IMR-90 (cell line): ENCODE data around the gene COPZ1. TPM values are rescaled to one million over a fixed set of nuclear protein-coding genes. Genes with fewer than 3 reads are reported as not detected.

Source experiments
- ATAC-seq: fragments of 200-7000 bp; cut with Tn5 transposase; 2 replicates; pipeline ENCODE4 v1.9.1; 2020; ENCODE audit warnings: low read depth, mild to moderate bottlenecking, moderate library complexity
- BruUV-seq: library from RNA; stranded (reverse); fragments of 400-500 nt; replicated peaks from 2 replicates; lab custom pipeline; 2021; lab: Mats Ljungman, UMichigan
- CTCF ChIA-PET: fragments of 300-600 bp; formaldehyde crosslinking; extraction: SDS; loops from one replicate; lab custom pipeline; 2021; ENCODE audit warnings: antibody characterized with exemption; lab: Yijun Ruan, JAX
- POLR2A ChIA-PET: fragments of 300-600 bp; sonication (Branson Sonifier 250); formaldehyde crosslinking; loops from one replicate; lab custom pipeline; 2022; ENCODE audit warnings: antibody characterized with exemption; ENCODE audit not compliant: unreplicated experiment; lab: Charles Lee
- DNase-seq: peaks from one replicate; pipeline ENCODE4 v3.0.0; 2013
- H2AFZ ChIP-seq: replicated peaks from 2 replicates; pipeline ENCODE3; 2013; ENCODE audit warnings: low read length, mild to moderate bottlenecking; ENCODE audit not compliant: poor library complexity
- H2AK5ac ChIP-seq: 2 replicates; pipeline ENCODE4 v1.6.1; 2013; ENCODE audit warnings: low read depth, low read length, inconsistent platforms
- H2AK9ac ChIP-seq: replicated peaks from 2 replicates; pipeline ENCODE3; 2013; ENCODE audit warnings: mild to moderate bottlenecking, low read depth, low read length, moderate library complexity; ENCODE audit not compliant: poor library complexity
- H2BK120ac ChIP-seq: 2 replicates; pipeline ENCODE4 v1.6.1; 2013; ENCODE audit warnings: low read depth, low read length, inconsistent platforms
- H2BK15ac ChIP-seq: 3 replicates; pipeline ENCODE4 v1.6.1; 2013; ENCODE audit warnings: low read depth, low read length, inconsistent platforms
- H2BK20ac ChIP-seq: 2 replicates; pipeline ENCODE4 v1.6.1; 2013; ENCODE audit warnings: low read depth, mild to moderate bottlenecking, inconsistent platforms, low read length, moderate library complexity
- H2BK5ac ChIP-seq: 2 replicates; pipeline ENCODE4 v1.6.1; 2013; ENCODE audit warnings: mild to moderate bottlenecking, low read depth, low read length, inconsistent platforms; ENCODE audit not compliant: poor library complexity, severe bottlenecking
- H3K14ac ChIP-seq: replicated peaks from 2 replicates; pipeline ENCODE4 v1.6.1; 2013; ENCODE audit warnings: low read depth, low read length, inconsistent platforms
- H3K18ac ChIP-seq: 2 replicates; pipeline ENCODE4 v1.6.1; 2013; ENCODE audit warnings: low read depth, low read length, control low read depth
- H3K23ac ChIP-seq: 2 replicates; pipeline ENCODE4 v1.6.1; 2013; ENCODE audit warnings: low read depth, low read length, inconsistent platforms
- H3K27ac ChIP-seq: 2 replicates; pipeline ENCODE4 v1.5.1; 2013; ENCODE audit warnings: mild to moderate bottlenecking, control low read depth, low read length; ENCODE audit not compliant: insufficient read depth
- H3K27me3 ChIP-seq: 2 replicates; pipeline ENCODE4 v1.6.1; 2013; ENCODE audit warnings: low read length; ENCODE audit not compliant: control insufficient read depth, insufficient read depth
- H3K36me3 ChIP-seq: 2 replicates; pipeline ENCODE4 v1.6.1; 2013; ENCODE audit warnings: low read length, mixed read lengths; ENCODE audit not compliant: control insufficient read depth, insufficient read depth
- H3K4ac ChIP-seq: 2 replicates; pipeline ENCODE4 v1.6.1; 2013; ENCODE audit warnings: low read depth, low read length, inconsistent platforms
- H3K4me1 ChIP-seq: 2 replicates; pipeline ENCODE4 v1.6.1; 2013; ENCODE audit warnings: low read length, mixed read lengths; ENCODE audit not compliant: control insufficient read depth, insufficient read depth
- H3K4me2 ChIP-seq: 2 replicates; pipeline ENCODE4 v1.6.1; 2013; ENCODE audit warnings: low read depth, mild to moderate bottlenecking, control low read depth, low read length, moderate library complexity
- H3K4me3 ChIP-seq: 2 replicates; pipeline ENCODE4 v1.5.1; 2013; ENCODE audit warnings: low read depth, mild to moderate bottlenecking, control low read depth, low read length, moderate library complexity; ENCODE audit not compliant: insufficient read depth
- H3K56ac ChIP-seq: 2 replicates; pipeline ENCODE4 v1.6.1; 2013; ENCODE audit warnings: low read length, inconsistent platforms; ENCODE audit not compliant: insufficient read depth; ENCODE audit errors: extremely low read depth
- H3K79me1 ChIP-seq, 2 experiments: 2 replicates each; pipeline ENCODE4 v1.6.1; 2013; ENCODE audit warnings: low read length in 2 of 2, inconsistent platforms in 1 of 2, low read depth in 1 of 2
- H3K9ac ChIP-seq: 2 replicates; pipeline ENCODE4 v1.6.1; 2013; ENCODE audit warnings: low read depth, low read length, control low read depth
- H3K9me1 ChIP-seq: 2 replicates; pipeline ENCODE4 v1.6.1; 2013; ENCODE audit warnings: low read length, inconsistent platforms; ENCODE audit not compliant: insufficient read depth
- H3K9me3 ChIP-seq: 2 replicates; pipeline ENCODE4 v1.6.1; 2013; ENCODE audit warnings: low read length; ENCODE audit not compliant: control insufficient read depth, insufficient read depth
- H4K20me1 ChIP-seq: 2 replicates; pipeline ENCODE4 v1.6.1; 2013; ENCODE audit warnings: low read length, inconsistent platforms; ENCODE audit not compliant: insufficient read depth
- H4K5ac ChIP-seq: 2 replicates; pipeline ENCODE4 v1.6.1; 2013; ENCODE audit warnings: mild to moderate bottlenecking, low read depth, low read length, control low read depth
- H4K8ac ChIP-seq, 2 experiments: 2 replicates each; pipeline ENCODE4 v1.6.1; 2013; ENCODE audit warnings: low read depth in 2 of 2, low read length in 2 of 2, control low read depth in 1 of 2, inconsistent platforms in 1 of 2
- H4K91ac ChIP-seq: 2 replicates; pipeline ENCODE4 v1.6.1; 2013; ENCODE audit warnings: low read depth, low read length, inconsistent platforms; ENCODE audit not compliant: insufficient read depth
- BHLHE40 ChIP-seq: fragments of 150-350 bp; IDR thresholded peaks from 2 replicates; pipeline ENCODE4 v1.6.1; 2016; ENCODE audit warnings: mild to moderate bottlenecking, low read depth, low read length
- CTCF ChIP-seq: conservative IDR thresholded peaks from 2 replicates; pipeline ENCODE4 v1.5.1; 2012; ENCODE audit warnings: mild to moderate bottlenecking, low read depth, low read length, improper control_type of control experiment
- MAZ ChIP-seq: IDR thresholded peaks from 2 replicates; pipeline ENCODE4 v1.6.1; 2012; ENCODE audit warnings: low read depth, mild to moderate bottlenecking, low read length, improper control_type of control experiment, moderate library complexity, borderline replicate concordance
- NFE2L2 ChIP-seq: fragments of 150-350 bp; IDR thresholded peaks from 2 replicates; pipeline ENCODE4 v1.6.1; 2016; ENCODE audit warnings: low read depth, mild to moderate bottlenecking, low read length
- RAD21 ChIP-seq: IDR thresholded peaks from 2 replicates; pipeline ENCODE4 v1.6.1; 2012; ENCODE audit warnings: low read length, improper control_type of control experiment
- RCOR1 ChIP-seq: IDR thresholded peaks from 2 replicates; pipeline ENCODE4 v1.6.1; 2012; ENCODE audit warnings: mild to moderate bottlenecking, low read length, improper control_type of control experiment; ENCODE audit not compliant: insufficient replicate concordance
- SMC3 ChIP-seq: fragments of 150-350 bp; IDR thresholded peaks from 2 replicates; pipeline ENCODE4 v1.6.1; 2016; ENCODE audit warnings: low read depth, mild to moderate bottlenecking, antibody characterized with exemption, low read length, moderate library complexity
- USF2 ChIP-seq: fragments of 150-350 bp; IDR thresholded peaks from 2 replicates; pipeline ENCODE4 v1.6.1; 2017; ENCODE audit warnings: mild to moderate bottlenecking, antibody characterized with exemption, low read length, low read depth
- WGBS, 2 experiments: methylation state at CpG; one replicate each; pipeline versions ENCODE4 v1.1.5 to v1.1.7; 2013; ENCODE audit warnings: missing lambda C conversion rate in 2 of 2; ENCODE audit not compliant: insufficient read length in 1 of 2; ENCODE audit errors: extremely low coverage in 2 of 2; 5-methylcytosine and 5-hydroxymethylcytosine counted together
- dilution Hi-C: fragments of 300-500 bp; cut with HindIII; formaldehyde crosslinking; loops from one replicate; pipeline ENCODE4 v1.14.3; 2018; ENCODE audit warnings: low sequenced_read_pairs; ENCODE audit not compliant: unreplicated experiment
- in situ Hi-C: fragments of 300-500 bp; cut with MboI; formaldehyde crosslinking; loops from 3 replicates; pipeline ENCODE4 v1.14.3; 2019; ENCODE audit warnings: low sequenced_read_pairs, inconsistent platforms, mixed read lengths
- intact Hi-C: fragments of 100-400 bp; cut with micrococcal nuclease; formaldehyde crosslinking; loops from 2 replicates; pipeline ENCODE4 v1.10.0; 2022
- polyA plus RNA-seq, 3 experiments: library from polyadenylated mRNA; depleted of rRNA; stranded (reverse); fragments of >200 nt; gene quantifications; 2 replicates each; pipeline ENCODE4 v1.2.3, GENCODE V29; 2012; ENCODE audit warnings: low replicate concordance in 1 of 3
- total RNA-seq: library from RNA; depleted of rRNA; stranded (reverse); fragments of >200 nt; gene quantifications from 2 replicates; pipeline ENCODE4 v1.2.3, GENCODE V29; 2012

The COPZ1 gene
- total and polyA plus RNA-seq, 2 of the 4 experiments (the other 2 are of a cell fraction) = 187 to 382 TPM

- intact Hi-C loops = loop anchor here (1.0 kb wide), 3 partner anchors 75 to 149 kb away; no protein-coding TSS in a partner anchor
- H3K4me3 ChIP-seq = no peak overlapping the region
- H4K91ac ChIP-seq = peak overlapping the region; percentile 43; the same call in 1 of the 2 replicates
- peaks cover 10% of the 10 kb centered on the region; the same call in 1 of the 2 replicates for H3K4me1 ChIP-seq
- H3K4me2 ChIP-seq = peak overlapping the region; percentile 37; the same call in 1 of the 2 replicates
- ATAC-seq (peak; percentile 81), DNase-seq (peak; percentile 88)
- TF ChIP-seq BHLHE40 (0 out of 2 replicates have a peak, but pooled peaks have one; percentile 5), MAZ (no peak), RAD21 (peak; percentile 90), USF2 (no peak), RCOR1 (no peak), CTCF (peak; percentile 97), SMC3 (peak; percentile 80), NFE2L2 (no peak)
- in situ Hi-C loops = no loop called here
- ChIA-PET POLR2A (interaction anchor here (0.6 kb wide), 1 partner anchor 79 kb away, joined by 7 read pairs; no protein-coding TSS in a partner anchor), CTCF (interaction anchor here (0.6 to 2.4 kb wide), 12 partner anchors 10 to 1187 kb away, joined by 3 to 15 read pairs (median 4); partner anchors contain the start of gene COPZ1)
- H3K9ac ChIP-seq = peak overlapping the region; percentile 57; the same call in 1 of the 2 replicates
- H3K9me1 ChIP-seq = no peaks in the 10 kb centered on the region; the same call in 1 of the 2 replicates
- no peak overlapping the region; the same call in 1 of the 2 replicates for H3K18ac ChIP-seq
- H2BK15ac ChIP-seq = peak overlapping the region; percentile 34; the same call in 1 of the 3 replicates
- peaks cover 1% of the 10 kb centered on the region; the same call in 1 of the 2 replicates for H3K36me3 ChIP-seq
- H4K8ac ChIP-seq = peak overlapping the region; percentile 75 to 86; a peak in 3 of 4 replicates
- peak overlapping the region; percentile 75 for H2AK9ac ChIP-seq
- no peak overlapping the region for H2BK5ac ChIP-seq
- no peaks in the 10 kb centered on the region for H3K9me3 ChIP-seq
- 43% methylated on average over 12 of the region's 40 CpGs; no CpG with 5 or more reads in 1 of the 2 experiments for WGBS, 2 experiments
- peak overlapping the region; percentile 45 for H2AK5ac ChIP-seq
- BruUV-seq = no TSS peak
- H3K4ac ChIP-seq = peak overlapping the region; percentile 64
- H4K5ac ChIP-seq = peak overlapping the region; percentile 90
- H3K27ac ChIP-seq = peak overlapping the region; percentile 34; the same call in 1 of the 2 replicates
- dilution Hi-C loops = no loop called here
- H2BK120ac ChIP-seq = peak overlapping the region; percentile 26
- H3K23ac ChIP-seq = peak overlapping the region; percentile 21; the same call in 1 of the 2 replicates
- peak overlapping the region; percentile 89 for H2AFZ ChIP-seq
- H3K56ac ChIP-seq = no peak overlapping the region
- no peaks in the 10 kb centered on the region for H4K20me1 ChIP-seq
- H3K14ac ChIP-seq = peak overlapping the region; percentile 72
- no peaks in the 10 kb centered on the region for H3K79me1 ChIP-seq
- H2BK20ac ChIP-seq = 0 out of 2 replicates have a peak overlapping the region, but pooled peaks have one; percentile 43
- H3K27me3 ChIP-seq = no peaks in the 10 kb centered on the region
These were observed 44.0 kb downstream of the COPZ1 start for GRCh38 chr12:54368709-54369596.
